GM19438 (cell line): ENCODE results near the gene NTPCR.

ENCODE experiments used
- ATAC-seq: cut with Tn5 transposase; IDR thresholded peaks from one replicate; pipeline ENCODE4 v1.9.1; 2021; ENCODE audit warnings: low read depth; ENCODE audit not compliant: unreplicated experiment

Gene NTPCR

DNA sequence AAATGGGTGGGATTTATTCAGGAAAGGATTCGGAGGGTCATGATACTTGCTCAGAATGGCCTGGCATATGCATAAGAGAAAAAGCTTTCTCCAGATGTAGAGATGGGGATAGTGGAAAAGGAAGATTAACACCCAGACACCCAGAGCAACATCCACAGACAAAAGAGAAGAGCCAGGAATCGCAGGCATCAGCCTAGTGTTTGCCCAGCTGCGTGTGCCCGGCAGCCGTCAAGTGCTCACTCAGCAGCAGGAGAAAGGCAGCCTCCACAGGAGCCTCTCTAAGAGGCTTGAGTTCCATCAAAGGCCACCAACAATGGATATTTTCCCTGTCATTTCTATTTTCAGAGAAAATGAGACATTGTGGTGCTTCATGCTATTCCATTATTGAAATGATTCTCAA lies 54.7 kb downstream of the NTPCR start:
- no peak for ATAC-seq

- no peak for ATAC-seq
Measured at GRCh38 chr1:233005703-233006102, 55.3 kb downstream of the NTPCR start.

DNA sequence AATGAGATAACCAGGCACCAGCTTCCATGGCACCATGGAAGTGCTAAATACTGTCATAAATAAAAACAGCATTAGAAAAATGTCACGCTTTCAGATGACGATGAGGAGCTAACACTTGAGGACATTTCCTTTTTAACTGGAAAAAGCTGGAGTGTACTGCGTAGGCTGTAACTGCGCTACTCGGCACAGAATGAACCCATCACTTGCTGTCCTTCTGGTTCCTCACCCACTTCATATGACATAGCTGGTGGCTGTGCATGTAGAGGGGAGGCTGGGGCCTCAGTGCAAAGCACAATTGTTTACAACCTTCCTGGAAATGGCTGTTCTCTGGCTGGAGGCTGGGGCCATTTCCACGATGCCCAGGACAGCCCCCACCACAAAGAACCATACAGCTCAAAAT lies 55.7 kb downstream of the NTPCR start:
- no peak for ATAC-seq

DNA sequence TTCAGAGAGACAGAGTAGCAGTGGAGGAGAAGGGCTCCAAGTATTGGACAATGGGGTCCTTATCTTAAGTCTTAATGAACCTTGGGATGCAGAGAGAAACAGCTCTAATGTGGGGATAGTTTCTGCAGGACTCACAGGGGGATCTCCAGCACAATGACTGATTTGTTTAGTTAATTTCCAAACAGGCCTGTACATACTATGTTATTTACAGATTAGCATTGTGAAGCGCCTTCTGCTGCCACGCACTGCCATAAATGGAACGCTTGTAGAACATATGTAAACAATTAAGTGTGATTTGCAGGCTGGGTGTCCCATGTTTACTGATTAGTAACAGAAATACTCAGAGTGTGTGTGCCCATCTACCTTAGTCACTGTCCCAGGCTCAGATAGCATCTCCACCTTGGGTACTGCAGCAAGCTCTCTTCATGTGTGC lies 56.1 kb downstream of the NTPCR start:
- ATAC-seq: no peak

- no peak for ATAC-seq
Measured at GRCh38 chr1:233010146-233010545, 59.7 kb downstream of the NTPCR start.

DNA sequence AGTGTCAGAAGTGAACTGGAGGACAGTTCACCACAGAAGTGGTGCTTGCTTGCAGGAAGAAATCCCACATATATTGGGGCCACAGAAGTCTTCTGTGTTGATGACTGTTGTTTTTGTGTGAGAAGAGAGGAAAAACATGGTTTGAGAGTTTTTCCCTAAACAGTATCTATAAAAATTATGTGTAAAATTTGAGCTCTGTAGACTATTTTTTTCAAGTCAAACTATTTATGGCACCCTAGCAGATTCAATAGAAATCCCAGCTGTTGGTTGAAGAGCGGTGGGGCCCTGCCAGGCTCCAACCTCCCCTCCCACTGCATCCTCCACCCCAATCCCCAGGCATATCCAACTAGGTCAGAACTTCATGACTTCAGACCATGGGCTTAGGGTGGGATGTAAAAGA lies 61.6 kb downstream of the NTPCR start:
- ATAC-seq: no peak

- ATAC-seq: no peak
Measured at GRCh38 chr1:233015965-233016364, 65.6 kb downstream of the NTPCR start.

- no peak for ATAC-seq
Measured at GRCh38 chr1:233016798-233017197, 66.4 kb downstream of the NTPCR start.

DNA sequence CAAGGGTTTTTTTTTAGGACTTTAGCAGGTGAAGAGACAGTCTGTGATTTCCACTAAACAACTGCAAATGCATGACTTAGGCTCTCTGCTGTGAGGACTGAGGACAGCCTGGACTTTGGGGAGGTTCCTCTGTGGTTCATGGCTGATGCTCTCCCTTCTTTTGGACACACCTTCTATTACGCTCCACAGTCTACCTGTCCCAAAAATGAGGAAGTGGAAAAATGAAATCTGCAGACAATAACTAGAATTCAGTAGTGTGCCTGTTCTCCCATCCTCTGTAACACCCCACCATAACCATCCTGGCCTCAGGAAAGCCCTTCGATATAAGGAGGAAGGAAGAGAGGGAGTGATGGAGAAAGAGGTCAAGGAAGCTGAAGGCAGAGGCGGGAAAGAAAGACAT lies 68.7 kb downstream of the NTPCR start:
- ATAC-seq: no peak

DNA sequence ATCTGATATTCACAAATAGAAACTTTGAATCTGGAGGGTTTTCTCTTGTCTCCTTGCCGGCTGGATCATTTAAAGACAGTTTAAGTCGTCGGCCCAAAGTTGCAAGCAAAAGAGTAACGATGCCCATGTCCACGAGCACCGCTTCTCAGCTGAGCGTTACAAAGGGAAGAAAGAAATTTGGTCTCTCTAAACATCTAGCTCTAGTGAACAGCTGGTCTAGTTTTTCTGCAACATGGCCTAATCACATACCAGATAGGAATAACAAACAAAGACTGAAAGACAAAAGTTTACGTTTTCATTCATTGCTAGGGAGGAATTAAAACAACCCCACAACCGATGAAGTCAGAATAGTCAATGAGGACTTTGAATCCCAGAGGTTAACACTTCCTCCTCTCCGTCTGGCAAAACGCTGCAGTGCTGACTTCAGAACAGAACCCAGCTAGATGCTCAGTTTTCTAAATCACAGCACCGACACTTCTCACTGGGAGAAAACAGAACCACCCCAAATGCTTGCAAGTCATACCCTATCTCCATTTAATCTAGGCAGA lies 69.4 kb downstream of the NTPCR start:
- no peak for ATAC-seq

DNA sequence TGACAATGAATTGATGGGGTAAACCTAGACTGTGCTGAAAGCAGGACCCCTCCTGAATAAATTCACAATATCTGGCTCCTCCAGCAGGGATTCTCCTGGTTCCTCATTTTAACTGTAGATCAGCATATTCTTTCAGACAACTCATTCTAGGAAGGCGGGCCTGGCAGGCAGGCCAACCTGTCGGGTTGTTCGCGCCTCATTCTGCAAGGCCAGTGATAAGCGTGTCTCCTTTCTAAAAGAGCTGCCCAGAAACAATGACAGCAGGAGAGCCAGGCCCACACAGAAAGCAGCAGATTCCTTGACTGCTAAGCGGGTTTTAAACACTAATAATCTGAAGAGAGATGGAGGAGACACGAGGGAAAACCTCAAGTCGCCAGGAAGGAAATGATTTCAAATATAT lies 70.0 kb downstream of the NTPCR start:
- no peak for ATAC-seq

GRCh38 chr1:233022246-233022645 lies 71.8 kb downstream of the NTPCR start:
- ATAC-seq: no peak

DNA sequence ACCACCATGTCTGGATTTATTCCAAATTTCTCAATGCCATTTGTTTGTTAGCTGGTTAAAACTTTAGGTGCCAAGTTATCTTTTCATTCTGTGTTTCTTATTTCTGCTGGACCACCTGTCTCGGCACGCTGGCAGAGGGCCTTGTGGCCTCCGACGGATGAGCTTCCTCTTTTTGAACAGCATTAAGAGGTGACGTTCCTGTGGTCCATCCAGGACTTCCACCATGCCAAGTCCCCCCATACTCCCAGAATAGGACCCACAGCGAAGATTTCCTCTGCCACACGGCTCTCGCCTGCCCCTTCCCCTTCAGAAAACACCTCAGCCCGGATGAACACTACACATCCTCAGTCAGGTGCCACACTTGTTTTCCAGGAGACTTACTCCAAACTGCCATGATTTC lies 73.8 kb downstream of the NTPCR start:
- no peak for ATAC-seq

DNA sequence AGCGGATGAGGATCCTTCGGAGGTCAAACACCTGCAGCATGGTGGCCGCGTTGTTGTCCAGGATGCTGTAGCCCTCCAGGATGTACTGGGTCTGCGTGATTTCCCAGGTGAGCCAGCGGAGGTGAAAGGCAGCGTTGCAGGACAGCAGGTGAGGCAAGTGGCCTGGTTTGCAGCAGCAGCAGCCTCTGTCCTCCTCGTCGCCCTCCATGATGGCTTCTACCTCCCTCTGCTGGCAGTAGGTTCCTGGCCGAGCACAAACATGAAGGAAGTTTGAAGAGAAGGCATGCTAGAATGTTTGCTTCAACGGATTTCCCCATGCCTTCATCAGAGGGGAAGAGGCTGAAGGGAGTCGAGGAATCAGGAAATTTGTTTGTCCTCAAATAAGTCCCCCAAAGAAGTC lies 74.7 kb downstream of the NTPCR start:
- no peak for ATAC-seq

DNA sequence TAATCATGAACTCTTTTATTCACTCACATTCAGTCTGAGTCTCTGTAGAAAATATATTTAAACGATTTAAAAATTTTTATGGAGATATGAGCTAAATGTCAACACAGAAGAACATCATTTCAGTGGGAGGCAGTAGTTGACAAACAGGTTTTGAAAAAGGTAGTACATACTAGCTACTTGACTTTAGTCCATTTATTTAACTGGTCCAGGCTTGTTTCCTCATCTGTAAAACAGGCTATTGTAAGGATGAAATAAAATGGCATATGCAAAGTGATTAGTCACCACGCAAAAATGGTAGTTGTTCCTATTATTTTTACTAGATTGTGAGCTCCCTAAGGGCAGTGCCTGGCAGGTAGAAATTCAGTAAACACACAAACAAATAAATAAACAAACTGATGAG lies 75.2 kb downstream of the NTPCR start:
- ATAC-seq: no peak

DNA sequence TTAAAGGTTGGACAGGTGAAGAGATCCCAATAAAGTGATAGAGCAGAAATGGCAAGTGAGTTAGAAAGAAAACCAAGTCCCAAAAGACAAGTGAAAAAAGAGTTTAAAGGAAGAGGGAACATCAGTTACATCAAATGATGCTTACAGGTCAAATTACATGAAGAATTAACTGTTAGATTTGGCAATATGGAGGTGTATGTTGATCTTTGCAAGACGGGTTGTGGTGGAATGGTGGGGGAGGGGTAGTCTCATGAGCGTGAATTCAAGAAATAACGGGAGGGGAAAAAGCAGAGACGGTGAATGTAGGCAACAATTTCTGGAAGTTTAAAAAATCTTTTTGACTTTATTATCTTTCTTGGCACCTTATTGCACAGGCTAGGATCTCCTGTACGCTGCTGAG lies 76.6 kb downstream of the NTPCR start:
- no peak for ATAC-seq

- ATAC-seq: no peak
Measured at GRCh38 chr1:233031521-233031920, 81.1 kb downstream of the NTPCR start.

DNA sequence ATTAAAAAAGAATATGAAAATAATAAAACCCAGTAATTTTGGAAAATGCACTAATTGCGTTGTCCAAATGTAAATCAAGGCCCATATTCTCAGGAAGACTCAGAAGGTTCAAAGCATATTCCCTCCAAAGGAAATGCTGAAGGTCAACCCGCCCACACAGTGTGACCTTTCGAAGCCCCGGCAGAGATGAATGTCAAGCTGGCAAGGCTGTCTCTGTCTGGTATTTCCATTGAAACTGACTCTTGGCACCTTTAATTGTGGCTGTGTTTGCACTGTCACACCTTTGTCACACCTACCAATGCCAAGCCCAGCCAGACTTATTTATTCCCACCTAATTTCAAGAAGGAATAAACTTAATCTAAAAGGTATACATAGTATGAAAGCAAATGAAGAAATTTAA lies 82.5 kb downstream of the NTPCR start:
- no peak for ATAC-seq

DNA sequence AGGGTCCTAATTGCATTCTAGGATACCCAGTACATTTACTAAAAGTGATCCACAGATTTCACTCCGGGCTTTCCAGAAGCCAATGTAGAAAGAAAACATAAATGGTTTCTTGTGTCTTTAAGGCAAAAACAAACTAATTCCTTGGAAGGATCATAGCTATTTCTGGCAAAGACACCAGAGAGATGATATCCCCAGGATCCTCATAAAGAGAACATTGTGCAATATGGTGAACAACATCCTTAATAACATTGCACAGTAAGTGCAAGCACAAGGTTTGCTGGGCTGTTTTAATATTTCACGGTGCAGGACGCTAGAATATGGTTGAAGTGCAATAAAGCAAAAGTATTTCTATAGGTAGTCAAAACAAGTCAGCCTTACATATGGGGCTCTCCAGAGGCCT lies 83.0 kb downstream of the NTPCR start:
- ATAC-seq: no peak
